Measurements from ENCODE around the gene MACROD2.

MACROD2 gene

DNA sequence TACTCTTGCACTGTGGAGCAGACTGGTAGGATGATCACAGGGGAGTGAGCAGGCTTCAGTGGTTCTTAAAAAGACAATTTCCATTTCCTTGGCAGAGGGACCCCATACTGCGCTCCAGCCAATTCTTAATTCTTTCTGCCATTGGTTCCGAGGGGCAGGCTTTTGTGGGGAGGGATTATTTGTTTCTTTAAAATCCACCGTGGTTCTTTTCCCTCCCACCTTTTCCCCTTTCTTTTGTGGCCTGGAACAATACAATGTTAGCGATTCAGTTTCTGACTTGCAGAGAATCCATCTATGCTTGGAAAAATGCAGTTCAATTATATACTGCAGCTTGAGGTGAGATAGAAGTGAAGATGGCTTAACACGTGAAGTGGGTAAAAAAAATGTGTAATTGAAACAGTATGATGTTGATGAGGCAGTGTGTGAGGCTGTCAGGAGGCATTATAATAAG is 721.1 kb downstream of the MACROD2 start:
- H3K27ac ChIP-seq: 0 out of 2 replicates have a peak overlapping the region, but pooled peaks have one; percentile 59
- no peak for TF ChIP-seq ZFX (IDR thresholded peaks at IDR 0.05; ENCODE audit: borderline replicate concordance)
- TF ChIP-seq, protein P1, sequence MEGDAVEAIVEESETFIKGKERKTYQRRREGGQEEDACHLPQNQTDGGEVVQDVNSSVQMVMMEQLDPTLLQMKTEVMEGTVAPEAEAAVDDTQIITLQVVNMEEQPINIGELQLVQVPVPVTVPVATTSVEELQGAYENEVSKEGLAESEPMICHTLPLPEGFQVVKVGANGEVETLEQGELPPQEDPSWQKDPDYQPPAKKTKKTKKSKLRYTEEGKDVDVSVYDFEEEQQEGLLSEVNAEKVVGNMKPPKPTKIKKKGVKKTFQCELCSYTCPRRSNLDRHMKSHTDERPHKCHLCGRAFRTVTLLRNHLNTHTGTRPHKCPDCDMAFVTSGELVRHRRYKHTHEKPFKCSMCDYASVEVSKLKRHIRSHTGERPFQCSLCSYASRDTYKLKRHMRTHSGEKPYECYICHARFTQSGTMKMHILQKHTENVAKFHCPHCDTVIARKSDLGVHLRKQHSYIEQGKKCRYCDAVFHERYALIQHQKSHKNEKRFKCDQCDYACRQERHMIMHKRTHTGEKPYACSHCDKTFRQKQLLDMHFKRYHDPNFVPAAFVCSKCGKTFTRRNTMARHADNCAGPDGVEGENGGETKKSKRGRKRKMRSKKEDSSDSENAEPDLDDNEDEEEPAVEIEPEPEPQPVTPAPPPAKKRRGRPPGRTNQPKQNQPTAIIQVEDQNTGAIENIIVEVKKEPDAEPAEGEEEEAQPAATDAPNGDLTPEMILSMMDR (IDR thresholded peaks at IDR 0.05): no peak

DNA sequence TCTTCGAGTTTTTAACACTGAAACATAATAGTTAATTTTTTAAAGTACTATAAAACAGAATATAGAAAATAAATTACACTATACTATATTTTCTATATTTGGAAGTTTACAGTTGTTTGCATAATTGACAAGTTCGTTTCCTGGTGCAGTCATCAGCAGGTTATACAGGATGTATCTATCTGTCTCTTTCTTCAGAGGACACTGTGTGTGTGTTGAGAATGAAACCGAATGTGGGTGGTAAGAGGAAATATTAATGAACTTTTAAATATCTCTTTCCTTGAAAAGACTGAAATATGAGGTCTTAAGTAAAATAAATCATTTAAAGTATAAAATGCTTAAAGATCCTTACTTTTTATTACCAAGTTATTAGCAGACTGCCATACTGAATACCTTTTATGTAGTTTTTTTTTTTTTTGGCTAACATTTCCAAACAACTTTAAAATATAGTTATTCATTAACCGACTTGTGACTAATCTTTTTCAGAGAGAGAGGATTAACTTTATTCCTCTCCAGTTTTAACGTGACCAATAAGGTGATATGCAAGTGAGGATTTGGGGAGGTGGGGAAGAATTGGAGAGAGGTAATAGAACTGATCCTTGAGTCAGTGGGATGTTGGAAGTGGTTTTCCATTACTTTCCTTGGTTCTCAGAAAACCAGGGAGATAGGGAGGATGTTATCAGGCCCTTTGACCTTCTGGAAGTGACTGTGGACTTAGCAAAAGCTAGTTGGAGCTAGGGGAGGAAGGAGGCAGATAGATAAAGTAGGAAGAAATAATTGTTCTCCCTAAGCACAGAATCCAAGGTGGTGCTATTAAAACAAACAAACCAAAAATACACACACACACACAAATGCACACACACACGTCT is 722.1 kb downstream of the MACROD2 start:
- TF ChIP-seq, protein P1 (IDR thresholded peaks at IDR 0.05): no peak
- no peak for TF ChIP-seq ZFX (IDR thresholded peaks at IDR 0.05; ENCODE audit: borderline replicate concordance)
- H3K27ac ChIP-seq: peak overlapping the region; percentile 59

DNA sequence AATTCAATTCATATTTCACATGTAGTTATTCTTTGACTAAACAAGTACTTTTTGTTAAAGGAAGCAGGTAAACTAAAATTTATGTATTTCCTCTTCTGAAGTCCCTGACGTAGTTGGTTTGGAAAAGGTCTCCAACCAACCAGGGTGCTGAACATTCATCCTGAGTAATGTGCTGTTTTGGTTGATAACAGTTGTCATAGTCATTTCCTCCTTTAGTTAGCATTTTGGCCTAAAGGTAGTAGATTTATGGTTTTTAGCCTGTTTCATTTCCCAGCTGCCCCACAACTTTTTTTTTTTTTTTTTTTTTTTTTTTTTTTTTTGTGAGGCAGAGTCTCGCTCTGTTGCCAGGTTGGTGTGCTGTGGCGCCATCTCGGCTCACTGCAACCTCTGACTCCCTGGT is 724.9 kb downstream of the MACROD2 start:
- no peak overlapping the region for H3K27ac ChIP-seq
- TF ChIP-seq, protein P1 (IDR thresholded peaks at IDR 0.05): no peak
- TF ChIP-seq ZFX (IDR thresholded peaks at IDR 0.05; ENCODE audit: borderline replicate concordance): no peak

DNA sequence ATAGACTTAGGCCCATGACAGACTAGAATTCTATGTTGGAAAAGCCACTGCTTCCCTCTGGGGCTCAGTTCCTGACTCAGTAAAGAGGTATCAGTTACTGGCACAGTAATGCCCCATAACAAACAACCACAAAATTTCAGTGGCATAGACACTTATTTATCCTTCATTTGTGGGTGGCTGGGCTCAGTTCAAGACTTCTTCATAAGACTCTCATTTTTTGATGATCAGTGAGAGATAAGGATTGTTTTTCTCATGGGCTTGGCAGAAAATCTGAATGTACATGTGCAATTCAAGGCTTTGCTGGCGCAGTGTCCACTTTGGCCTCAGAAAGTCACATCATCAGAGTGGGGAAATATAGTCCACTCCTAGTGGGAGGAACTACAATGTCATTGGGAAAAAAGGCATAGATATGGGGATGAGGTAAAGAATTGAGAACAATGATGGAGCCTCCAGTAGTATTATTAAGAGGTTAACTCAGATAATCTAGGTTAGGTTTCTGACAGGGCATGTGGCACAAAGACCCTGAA is 726.7 kb downstream of the MACROD2 start:
- no peak for TF ChIP-seq ZFX (IDR thresholded peaks at IDR 0.05; ENCODE audit: borderline replicate concordance)
- TF ChIP-seq, protein P1 (IDR thresholded peaks at IDR 0.05): no peak
- H3K27ac ChIP-seq: no peak overlapping the region

DNA sequence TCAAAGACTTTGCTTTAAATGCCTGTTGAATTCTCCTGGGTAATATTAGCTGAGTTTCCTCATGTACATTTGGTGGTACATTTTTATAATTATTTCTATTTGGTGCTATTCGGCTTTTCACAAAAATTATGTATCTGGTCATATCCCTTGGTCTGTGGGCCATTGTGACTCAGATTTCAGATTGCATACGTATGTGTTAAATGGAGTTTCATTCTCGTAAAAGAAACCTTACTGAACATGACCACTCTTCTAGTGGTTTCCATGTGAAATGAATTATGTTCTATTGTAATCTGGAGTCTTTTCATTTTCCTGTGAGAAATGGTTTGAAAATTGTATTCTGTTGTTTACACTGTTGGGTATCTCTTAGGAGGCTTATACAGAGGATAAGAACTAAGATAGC is 728.3 kb downstream of the MACROD2 start:
- H3K27ac ChIP-seq: no peak overlapping the region
- TF ChIP-seq ZFX (IDR thresholded peaks at IDR 0.05; ENCODE audit: borderline replicate concordance): no peak
- TF ChIP-seq, protein P1 (IDR thresholded peaks at IDR 0.05): no peak

DNA sequence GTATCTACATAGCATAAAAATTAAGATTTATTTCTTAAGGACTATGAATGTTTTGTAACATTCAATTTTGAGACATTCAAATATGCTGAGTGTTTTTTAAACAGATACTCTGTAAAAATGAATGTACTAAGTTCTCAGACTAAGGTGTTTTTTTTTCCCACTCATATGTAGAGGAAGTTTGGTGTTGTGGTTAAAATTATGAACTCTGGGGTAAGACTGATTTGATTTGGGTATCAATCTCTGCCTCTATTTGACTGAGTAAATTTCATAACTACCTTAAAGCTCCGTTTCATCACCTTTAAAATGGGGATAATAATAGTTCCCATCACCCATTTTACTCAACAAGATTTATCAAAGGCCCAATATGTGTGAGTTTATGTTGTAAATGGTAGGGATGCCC is 728.7 kb downstream of the MACROD2 start:
- no peak overlapping the region for H3K27ac ChIP-seq

More for the DNA sequence above, 728.7 kb downstream of the MACROD2 start:
- TF ChIP-seq, protein P1 (IDR thresholded peaks at IDR 0.05): no peak
- TF ChIP-seq ZFX (IDR thresholded peaks at IDR 0.05; ENCODE audit: borderline replicate concordance): no peak
